NCI-H345 treated with DMSO at 0.1 percent for 48 hours (cell line): ENCODE measurements around the gene NT5DC3.

Experiments used
- DNase-seq: peaks from one replicate; lab custom pipeline; 2025; ENCODE audit not compliant: unreplicated experiment; lab: John Stamatoyannopoulos, UW

Gene NT5DC3

GRCh38 chr12:103840876-103841689, at the start of gene NT5DC3:
TSS of gene NT5DC3 (minus strand) at chr12:103841234. CDS start at chr12:103841156, 78 bp downstream.
- peak; percentile 52 for DNase-seq

GRCh38 chr12:103887738-103888137, 46.7 kb upstream of the NT5DC3 start:
- DNase-seq: no peak

- no peak for DNase-seq
These were observed 45.3 kb upstream of the NT5DC3 start for GRCh38 chr12:103886195-103886797.

DNA sequence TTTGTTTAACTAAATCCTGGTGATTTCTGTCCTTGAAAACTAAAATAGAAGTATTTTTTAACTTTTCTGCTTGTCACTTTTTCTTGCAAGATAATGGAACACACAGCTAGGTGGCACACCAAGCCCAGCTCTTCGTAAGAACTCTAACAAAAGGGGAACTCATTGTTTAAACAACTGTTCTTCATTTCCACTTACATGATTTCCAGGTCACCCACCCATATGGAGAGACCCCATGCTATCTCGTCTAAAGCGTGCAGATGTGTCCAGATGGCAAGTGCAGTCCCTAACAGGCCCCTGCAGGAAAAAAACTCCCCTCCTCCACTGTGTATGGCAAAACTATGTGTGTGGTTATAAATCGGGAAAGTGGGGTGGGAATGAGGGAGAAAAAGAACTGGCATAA, 43.3 kb upstream of the NT5DC3 start:
- no peak for DNase-seq

GRCh38 chr12:103883908-103884307, 42.9 kb upstream of the NT5DC3 start:
- no peak for DNase-seq

DNA sequence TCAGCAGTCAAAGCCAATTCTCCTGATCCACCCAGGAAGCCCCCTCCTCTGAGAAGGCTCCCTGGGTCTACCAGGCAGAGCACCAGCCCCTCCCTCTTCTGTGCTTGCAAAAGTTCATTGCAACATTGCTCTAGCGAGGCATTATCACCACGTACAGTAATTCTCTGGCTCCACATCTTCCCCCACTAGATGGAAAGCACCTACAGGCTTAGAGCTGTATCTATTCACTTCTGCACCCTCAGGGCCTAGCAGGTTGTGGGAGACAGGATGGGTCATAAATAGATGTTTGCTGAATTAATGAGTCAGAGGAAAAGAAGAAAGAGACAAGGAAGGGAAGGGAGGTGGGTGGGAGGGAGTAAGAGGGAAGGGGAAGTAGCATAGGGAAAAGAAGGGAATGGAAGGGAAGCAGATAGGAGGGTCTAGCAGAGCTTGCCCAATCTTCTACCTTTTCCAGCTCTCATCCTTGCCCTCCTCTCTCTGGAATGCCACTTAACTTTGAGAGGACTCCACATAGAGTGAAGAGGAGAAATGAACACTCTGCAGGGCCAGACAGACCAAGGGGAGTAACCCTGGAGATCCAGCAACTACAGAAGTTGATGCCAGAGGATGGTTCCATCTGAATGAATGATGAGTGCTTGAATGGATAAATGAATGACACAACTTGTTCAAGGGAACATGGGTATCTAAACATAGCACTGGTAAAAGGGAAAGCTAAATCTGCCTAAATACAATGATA, 42.0 kb upstream of the NT5DC3 start:
- DNase-seq: no peak

DNA sequence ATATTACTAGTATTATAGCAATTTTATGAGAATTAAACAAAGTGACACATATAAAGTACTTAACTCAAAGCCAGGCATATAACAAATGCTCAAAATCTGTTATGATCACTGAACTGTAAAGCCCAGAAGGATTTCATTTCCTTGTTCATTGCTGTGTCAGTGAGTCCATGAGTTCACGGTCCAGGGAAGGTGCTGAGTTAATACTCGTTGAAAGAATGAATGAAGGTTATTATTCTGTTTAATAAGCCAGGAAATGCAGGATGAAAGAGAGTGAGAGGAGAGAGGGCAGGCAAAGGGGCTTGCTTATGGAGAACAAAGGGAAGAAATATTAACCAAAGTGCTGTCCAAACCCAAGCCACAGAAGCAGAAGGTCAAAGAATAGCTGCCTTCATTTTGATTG, 40.2 kb upstream of the NT5DC3 start:
- no peak for DNase-seq

DNA sequence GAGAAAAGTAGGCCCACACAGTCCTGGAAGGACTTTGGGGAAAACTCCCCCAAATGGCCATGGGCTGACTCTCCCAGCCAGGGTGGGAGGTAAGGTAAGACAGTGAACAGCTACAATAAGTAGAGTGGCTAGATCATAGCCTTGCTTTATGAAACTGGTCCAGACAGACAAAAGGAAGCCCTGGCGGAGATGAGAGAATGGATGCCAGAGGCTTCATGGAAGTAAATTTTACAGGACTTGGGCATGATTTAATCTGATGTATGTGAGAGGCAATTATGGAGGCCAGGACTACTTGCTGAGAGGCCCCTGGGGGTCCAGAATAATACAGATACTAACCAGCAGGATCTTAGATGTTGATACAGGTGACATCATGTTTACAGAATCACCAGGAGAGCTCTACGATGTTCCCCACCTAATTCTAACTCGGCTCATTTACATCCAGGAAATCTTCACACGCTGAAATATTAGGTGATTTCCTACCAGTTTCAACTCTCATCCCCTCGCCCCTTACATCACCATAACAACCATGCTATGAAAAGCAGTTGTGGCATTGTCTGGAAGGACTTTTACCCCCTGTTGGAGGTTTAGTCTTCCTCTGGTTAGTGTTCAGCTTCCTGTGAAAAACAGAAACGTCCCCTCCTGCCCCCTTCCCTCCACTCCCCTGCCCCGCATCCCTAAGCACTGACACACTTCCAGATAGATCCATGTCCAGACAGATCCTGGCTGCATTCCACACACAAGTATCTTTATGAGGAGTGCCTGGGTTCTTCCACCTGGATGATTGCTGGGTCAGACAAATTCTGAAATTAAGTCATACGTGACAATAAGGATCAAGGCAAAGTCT, 39.5 kb upstream of the NT5DC3 start:
- DNase-seq: peak; percentile 96

GRCh38 chr12:103879878-103880277, 38.8 kb upstream of the NT5DC3 start:
- DNase-seq: no peak

GRCh38 chr12:103879048-103879692, 38.1 kb upstream of the NT5DC3 start:
- no peak for DNase-seq

- peak; percentile 49 for DNase-seq
These were observed 37.0 kb upstream of the NT5DC3 start for GRCh38 chr12:103877934-103878510.

GRCh38 chr12:103877288-103877687, 36.3 kb upstream of the NT5DC3 start:
- no peak for DNase-seq

DNA sequence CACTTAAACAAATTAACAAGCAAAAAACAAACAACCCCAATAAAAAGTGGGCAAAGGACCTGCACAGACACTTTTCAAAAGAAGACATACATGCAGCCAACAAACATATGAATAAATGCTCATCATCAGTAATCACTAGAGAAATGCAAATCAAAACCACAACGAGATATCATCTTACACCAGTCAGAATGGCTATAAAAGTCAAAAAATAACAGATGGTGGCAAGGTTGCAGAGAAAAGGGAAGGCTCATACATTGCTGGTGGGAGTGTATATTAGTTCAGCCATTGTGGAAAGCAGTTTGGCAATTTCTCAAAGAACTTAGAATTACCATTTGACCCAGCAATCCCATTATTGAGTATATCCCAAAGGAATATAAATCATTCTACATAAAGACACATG, 34.6 kb upstream of the NT5DC3 start:
- no peak for DNase-seq

- no peak for DNase-seq
These were observed 27.2 kb upstream of the NT5DC3 start for GRCh38 chr12:103868215-103868614.

DNA sequence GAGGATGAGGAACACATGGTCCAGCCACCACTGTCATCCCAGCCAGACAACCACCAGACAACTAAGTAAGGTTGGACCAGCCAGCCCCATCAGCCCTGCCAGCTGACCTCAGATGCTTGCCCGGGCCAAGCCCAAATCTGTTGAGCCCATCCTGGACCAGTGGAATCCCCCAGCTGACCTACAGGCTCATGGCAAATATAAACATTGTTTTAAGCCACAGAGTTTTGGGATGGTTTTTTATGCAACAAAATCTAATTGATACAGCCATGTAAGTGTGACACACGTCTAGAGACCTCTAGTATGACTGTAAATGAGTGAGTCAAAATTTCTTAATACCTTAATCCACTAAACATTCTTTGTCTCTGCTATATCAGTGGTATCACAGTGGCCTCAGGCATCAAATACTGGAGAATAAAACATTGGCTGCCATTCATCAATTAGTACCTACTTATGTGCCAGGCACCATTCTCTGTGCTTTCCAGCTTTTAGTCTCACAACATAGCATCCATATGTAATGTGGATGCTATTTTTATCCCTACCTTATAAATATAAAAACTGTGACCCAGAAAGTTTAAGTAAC, 24.2 kb upstream of the NT5DC3 start:
- no peak for DNase-seq

- DNase-seq: no peak
These were observed 23.7 kb upstream of the NT5DC3 start for GRCh38 chr12:103864710-103865109.

DNA sequence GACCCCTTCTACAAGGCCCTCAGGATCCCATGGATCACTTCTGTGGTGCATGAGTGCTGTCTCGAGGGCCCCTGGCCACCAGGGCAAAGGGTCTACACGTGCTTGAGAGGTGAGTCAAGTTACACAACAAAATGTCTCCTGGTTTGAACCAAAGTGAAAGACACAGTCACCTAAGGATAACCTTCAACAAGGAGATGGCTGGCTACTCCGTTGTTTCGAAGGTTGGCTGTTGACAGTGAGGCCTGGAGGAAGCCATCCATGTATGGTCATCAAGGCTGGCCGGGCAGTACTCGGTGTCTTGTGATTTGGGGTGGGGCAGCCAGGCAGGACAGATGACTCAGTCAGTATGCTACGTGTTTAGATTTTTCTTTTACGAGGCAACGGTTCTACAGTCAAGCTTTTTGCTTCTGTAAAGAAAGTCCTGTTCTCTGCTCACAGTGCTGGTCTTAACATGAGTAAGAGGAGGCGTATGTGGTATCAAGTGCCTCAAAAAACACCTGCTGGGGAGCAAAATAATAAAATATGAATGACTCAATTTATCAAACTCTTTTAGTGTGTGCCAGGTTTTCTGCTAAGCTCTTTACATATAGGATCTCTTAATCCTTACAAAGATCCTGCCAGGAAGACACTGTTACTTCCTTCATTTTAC, 18.0 kb upstream of the NT5DC3 start:
- no peak for DNase-seq

DNA sequence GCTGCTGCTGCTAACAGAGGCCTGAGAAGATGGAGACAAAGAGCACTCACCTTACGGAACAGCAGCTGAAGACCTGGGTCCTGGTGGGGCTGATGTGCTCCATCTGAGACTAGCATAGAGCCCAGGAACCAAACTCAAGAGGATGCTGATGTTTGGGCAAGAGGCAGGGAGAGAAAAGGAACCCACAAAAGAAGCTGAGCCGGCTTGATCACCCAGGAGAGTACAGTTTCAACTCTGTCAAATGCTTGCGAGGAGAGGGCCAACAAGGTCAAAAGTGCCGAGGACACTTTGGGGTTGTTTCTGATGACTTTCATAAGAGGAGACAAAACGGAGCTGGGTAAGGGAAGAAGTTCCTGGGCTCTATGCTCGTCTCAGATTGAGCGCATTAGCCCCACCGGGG, 17.3 kb upstream of the NT5DC3 start:
- DNase-seq: no peak

GRCh38 chr12:103857164-103857563, 16.1 kb upstream of the NT5DC3 start:
- DNase-seq: no peak
